ENCODE results near the gene BACH1.

Gene BACH1

GRCh38 chr21:29293495-29293894 is 5.2 kb upstream of the BACH1 start:
- DNase-seq (ENCODE audit: low read depth): no peak

- no peak for DNase-seq (ENCODE audit: low read depth)
Measured at GRCh38 chr21:29295066-29295650, 3.6 kb upstream of the BACH1 start.

- no peak for DNase-seq (ENCODE audit: low read depth)
Measured at GRCh38 chr21:29296446-29296845, 2.3 kb upstream of the BACH1 start.

- no peak for DNase-seq (ENCODE audit: low read depth)
Measured at GRCh38 chr21:29297483-29298347, 1.0 kb upstream of the BACH1 start.

GRCh38 chr21:29299046-29299915 is 559 bp downstream of the BACH1 start:
- peak; percentile 51 for DNase-seq (ENCODE audit: low read depth)

GRCh38 chr21:29299916-29300806 is 1.4 kb downstream of the BACH1 start:
- DNase-seq (ENCODE audit: low read depth): no peak

- DNase-seq (ENCODE audit: low read depth): no peak
Measured at GRCh38 chr21:29300807-29301138, 2.1 kb downstream of the BACH1 start.

- DNase-seq (ENCODE audit: low read depth): no peak
Measured at GRCh38 chr21:29301691-29302090, 3.0 kb downstream of the BACH1 start.

GRCh38 chr21:29302359-29302875 is 3.7 kb downstream of the BACH1 start:
- DNase-seq (ENCODE audit: low read depth): no peak

- no peak for DNase-seq (ENCODE audit: low read depth)
Measured at GRCh38 chr21:29303288-29303687, 4.6 kb downstream of the BACH1 start.

GRCh38 chr21:29304597-29304996 is 5.9 kb downstream of the BACH1 start:
- no peak for DNase-seq (ENCODE audit: low read depth)

- DNase-seq (ENCODE audit: low read depth): no peak
Measured at GRCh38 chr21:29305068-29305467, 6.3 kb downstream of the BACH1 start.

GRCh38 chr21:29305561-29305960 is 6.8 kb downstream of the BACH1 start:
- DNase-seq (ENCODE audit: low read depth): no peak

- DNase-seq (ENCODE audit: low read depth): no peak
Measured at GRCh38 chr21:29306920-29307319, 8.2 kb downstream of the BACH1 start.

- no peak for DNase-seq (ENCODE audit: low read depth)
Measured at GRCh38 chr21:29307718-29308455, 9.2 kb downstream of the BACH1 start.

- DNase-seq (ENCODE audit: low read depth): no peak
Measured at GRCh38 chr21:29308456-29308783, 9.7 kb downstream of the BACH1 start.

GRCh38 chr21:29309703-29310102 is 11.0 kb downstream of the BACH1 start:
- DNase-seq (ENCODE audit: low read depth): no peak

- DNase-seq (ENCODE audit: low read depth): no peak
Measured at GRCh38 chr21:29311802-29312201, 13.1 kb downstream of the BACH1 start.

GRCh38 chr21:29312981-29313380 is 14.3 kb downstream of the BACH1 start:
- no peak for DNase-seq (ENCODE audit: low read depth)

GRCh38 chr21:29313662-29314408 is 15.1 kb downstream of the BACH1 start:
- DNase-seq (ENCODE audit: low read depth): no peak

Data from stimulated activated CD8-positive, alpha-beta memory T cell treated with anti-CD3 and anti-CD28 coated beads, Interleukin-7, amount 100 ng/mL, for 24 hours (primary cell).